Measurements from ENCODE around the gene LONP1.
"Not testable (repeated sequence)": the region's sequence is repeated elsewhere in the genome, so short reads cannot be mapped to it uniquely, and the experiment has no call there.

Gene LONP1

GRCh38 chr19:5719961-5720790 lies at the start of gene LONP1, which contains the start of gene CATSPERD:
TSS of gene LONP1 (minus strand) at chr19:5720146. CDS start at chr19:5720132, 14 bp downstream.
TSS of gene CATSPERD (plus strand) at chr19:5720637. CDS start at chr19:5720738, 101 bp downstream.
- DNase-seq: peak; percentile 98

DNA sequence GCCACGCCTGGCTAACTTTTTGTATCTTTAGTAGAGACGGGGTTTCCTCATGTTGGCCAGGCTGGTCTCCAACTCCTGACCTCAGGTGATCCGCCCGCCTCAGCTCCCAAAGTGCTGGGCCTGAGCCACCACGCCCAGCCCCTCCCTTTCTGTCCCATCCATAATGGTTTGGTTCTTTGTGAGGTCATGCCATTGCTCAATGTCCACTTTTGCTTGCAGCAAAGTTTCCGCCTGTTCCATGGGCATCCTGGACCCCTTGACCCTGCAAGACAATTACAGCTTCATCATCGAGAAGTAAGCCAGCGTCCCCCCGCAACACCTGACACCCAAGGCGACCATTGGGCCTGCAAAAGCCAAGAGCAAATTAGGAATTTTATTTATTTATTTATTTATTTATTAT lies 48.0 kb upstream of the LONP1 start:
- DNase-seq: no peak

DNA sequence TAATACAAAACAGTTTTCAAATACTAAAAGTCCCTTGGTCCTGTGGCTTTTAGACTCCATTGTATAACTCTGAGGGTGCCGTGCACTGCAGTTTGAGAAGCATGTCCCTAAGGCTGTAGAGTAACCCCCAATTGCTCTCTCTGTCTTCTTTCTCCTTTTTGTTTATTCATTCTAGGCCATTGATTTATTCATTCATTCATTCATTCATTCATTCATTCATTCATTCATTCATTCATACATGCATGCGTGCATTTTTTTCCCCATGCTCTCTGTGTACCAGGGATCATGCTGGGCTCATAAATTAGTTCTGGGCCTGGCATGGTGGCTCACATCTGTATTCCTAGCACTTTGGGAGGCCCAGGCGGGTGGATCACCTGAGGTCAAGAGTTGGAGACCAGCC lies 45.3 kb upstream of the LONP1 start:
- no peak for DNase-seq

DNA sequence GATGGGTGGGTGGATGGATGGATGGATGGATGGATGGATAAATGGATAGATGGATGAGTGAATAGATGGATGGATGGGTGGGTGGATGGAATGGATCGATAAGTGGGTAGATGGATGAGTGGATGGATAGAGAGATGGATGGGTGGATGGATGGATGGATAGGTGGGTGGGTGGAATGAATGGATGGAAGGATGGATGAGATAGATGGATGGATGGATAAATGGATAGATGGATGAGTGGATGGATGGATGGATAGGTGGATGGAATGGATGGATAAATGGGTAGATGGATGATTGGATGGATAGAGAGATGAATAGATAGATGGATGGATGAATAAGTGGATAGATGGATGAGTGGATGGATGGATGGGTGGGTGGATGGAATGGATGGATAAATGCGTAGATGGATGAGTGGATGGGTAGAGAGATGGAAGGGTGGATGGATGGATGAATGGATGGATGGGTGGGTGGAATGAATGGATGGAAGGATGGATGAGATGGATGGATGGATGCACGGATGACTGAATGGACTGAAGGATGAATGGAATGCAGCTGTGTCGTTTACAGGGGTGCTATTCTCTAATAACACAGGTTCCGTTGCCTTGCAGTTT lies 42.8 kb upstream of the LONP1 start:
- DNase-seq: no peak

GRCh38 chr19:5753743-5754142 lies 33.8 kb upstream of the LONP1 start:
- DNase-seq: no peak

GRCh38 chr19:5751709-5752108 lies 31.8 kb upstream of the LONP1 start:
- no peak for DNase-seq

- no peak for DNase-seq
Observed at GRCh38 chr19:5749505-5749904, 29.6 kb upstream of the LONP1 start.

GRCh38 chr19:5748920-5749319 lies 29.0 kb upstream of the LONP1 start:
- DNase-seq: not testable (repeated sequence)

GRCh38 chr19:5744999-5745398 lies 25.1 kb upstream of the LONP1 start:
- not testable (repeated sequence) for DNase-seq

DNA sequence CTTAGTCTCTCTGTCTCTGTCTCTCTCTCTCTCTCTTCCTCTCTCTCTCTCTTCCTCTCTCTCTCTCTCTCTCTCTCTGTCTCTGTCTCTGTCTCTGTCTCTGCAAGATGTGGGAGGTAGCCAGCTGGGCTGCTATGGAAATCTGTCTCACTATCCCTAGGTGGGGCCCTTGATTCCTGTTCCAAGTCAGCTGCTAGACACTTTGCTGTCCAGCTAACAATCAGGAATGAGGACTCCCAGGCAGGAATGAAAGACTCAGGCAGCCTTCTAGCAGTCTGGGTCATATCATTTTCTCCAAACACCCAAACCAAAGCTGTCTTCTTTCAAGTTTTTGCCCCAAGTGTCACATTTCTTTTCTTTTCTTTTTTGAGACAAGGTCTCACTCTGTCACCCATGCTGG lies 23.7 kb upstream of the LONP1 start:
- DNase-seq: no peak

- no peak for DNase-seq
Observed at GRCh38 chr19:5742051-5742450, 22.1 kb upstream of the LONP1 start.

DNA sequence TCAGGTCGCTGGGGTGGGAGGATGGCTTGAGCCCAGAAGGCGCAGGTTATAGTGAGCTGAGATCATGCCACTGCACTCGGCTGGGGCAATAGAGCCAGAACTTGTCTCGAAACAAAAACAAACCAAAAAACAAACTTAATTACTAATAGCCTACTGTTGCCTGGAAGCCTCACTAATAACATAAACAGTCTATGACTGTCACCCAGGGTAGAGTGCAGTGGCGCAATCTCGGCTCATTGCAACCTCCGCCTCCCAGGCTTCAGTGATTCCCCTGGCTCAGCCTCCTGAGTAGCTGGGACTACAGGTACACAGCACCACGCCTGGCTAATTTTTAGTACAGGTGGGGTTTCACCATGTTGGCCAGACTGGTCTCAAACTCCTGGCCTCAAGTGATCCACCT lies 18.5 kb upstream of the LONP1 start:
- DNase-seq: no peak

DNA sequence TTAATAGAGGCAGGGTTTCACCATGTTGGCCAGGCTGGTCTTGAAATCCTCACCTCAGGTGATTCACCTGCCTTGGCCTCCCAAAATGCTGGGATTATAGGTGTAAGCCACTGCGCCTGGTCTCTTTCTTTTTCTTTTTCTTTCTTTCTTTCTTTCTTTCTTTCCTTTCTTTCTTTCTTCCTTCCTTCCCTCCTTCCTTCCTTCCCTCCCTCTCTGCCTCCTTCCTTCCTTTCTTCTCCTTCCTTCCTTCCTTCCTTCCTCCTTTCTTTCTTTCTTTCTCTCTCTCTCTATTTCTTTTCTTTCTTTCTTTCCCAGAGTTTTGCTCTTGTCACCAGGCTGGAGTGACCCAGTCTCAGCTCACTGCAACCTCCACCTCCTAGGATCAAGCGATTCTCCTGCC lies 13.2 kb upstream of the LONP1 start:
- DNase-seq: not testable (repeated sequence)

GRCh38 chr19:5727453-5728050 lies 7.6 kb upstream of the LONP1 start:
- DNase-seq: no peak

DNA sequence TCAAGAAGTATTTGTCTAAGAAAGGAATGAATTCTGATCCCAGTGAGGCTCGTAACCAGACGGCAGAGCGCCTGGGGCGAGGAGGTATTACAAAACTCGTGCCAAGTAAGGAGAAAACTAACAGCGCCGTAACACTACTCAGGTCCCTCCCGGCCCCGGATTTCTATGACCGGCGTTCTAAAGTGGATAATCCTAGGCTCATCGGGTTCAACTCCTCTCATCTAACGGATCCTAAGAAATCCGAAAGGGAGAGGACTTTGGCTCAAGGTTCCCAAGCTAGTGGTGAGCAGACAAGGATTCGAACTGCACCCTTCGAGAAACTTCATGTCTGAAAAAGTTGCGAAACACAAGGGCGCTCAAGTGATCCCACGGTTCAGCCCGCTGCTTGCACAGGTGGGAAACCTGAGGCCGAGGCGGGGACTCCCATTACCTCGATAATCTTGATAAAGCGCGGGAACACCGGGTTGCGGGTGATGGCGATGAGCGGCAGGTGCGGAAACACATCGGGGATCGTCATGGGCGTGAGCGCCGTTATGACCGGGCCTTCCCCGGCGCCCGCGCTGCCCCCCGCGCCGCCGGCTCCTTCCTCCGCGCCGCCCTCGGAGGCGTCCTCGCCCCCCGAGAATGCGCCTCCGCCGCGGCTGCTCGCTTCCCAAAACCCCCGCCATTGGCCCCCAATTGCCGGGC lies 529 bp downstream of the LONP1 start:
- no peak for DNase-seq

DNA sequence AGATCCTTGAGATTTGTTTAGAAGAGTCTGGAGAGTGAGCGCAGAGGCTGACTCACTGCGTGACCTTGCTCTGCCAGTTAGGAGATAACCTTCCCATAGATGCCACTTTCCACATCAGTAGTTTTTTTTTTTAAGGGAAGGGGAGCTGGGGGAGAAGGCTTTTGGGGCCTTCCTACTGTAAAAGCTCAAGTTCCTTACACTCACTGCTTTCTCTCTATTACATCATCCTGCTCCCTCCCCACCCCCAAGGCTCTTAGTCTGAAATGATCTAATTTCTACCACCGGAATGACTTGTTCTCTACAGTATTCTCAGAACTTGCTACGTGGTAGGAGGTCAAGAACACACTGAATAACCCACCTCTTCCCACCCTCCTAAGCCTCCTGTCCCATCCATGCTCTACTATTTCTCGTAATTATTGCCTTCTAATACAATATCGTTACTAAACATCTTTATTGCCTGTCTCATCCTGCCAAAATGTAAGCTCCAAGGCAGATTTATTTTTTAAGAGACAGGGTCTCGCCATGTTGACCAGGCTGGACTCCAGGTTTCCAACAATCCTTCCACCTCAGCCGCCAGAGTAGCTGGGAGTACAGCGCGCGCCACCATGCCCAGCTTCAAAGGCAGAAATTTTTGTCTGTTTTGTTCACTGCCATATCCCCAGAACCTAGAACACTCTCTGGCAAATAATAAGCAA lies 1.2 kb downstream of the LONP1 start:
- DNase-seq: no peak

DNA sequence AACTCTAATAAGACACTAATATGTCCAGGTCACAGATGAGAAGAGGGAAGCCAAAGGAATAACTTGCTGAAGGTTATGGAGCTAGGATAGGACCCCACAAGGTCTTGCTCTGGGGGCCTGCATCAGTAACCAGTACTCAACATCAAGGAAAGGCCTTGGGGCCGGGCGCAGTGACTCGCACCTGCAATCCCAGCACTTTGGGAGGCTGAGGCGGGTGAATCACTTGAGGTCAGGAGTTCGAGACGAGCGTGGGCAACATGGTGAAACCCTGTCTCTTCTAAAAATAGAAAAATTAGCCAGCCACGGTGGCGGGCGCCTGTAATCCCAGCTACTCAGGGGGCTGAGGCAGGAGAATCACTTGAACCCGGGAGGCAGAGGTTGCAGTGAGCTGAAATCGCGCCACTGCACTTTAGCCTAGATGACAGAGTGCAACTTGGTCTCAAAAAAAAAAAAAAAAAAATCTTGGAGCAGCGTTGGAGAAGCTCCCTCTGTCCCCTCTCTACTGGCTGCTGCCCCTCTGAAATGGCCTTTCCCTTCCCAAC lies 1.8 kb downstream of the LONP1 start:
- no peak for DNase-seq

GRCh38 chr19:5717215-5717935 lies 2.6 kb downstream of the LONP1 start:
- DNase-seq: no peak

DNA sequence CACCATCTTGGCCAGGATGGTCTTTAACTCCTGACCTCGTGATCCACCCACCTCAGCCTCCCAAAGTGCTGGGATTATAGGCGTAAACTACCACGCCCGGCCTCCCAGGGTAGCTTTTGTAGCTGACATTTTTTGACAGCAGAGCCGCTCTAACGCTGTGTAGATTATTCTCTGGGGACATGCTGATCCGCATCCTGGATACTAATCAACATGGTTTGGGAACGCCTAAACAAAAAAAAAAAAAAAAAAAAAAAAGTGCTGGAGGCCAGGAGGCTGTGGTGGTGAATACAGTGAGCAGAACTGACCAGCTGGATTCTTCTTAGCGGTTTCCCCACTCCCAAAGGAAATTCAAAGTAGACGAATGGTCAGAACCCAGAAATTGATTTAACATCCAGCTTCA lies 5.1 kb downstream of the LONP1 start:
- DNase-seq: no peak

- DNase-seq: no peak
Observed at GRCh38 chr19:5713228-5713627, 6.7 kb downstream of the LONP1 start.

- no peak for DNase-seq
Observed at GRCh38 chr19:5711713-5712161, 8.2 kb downstream of the LONP1 start.

DNA sequence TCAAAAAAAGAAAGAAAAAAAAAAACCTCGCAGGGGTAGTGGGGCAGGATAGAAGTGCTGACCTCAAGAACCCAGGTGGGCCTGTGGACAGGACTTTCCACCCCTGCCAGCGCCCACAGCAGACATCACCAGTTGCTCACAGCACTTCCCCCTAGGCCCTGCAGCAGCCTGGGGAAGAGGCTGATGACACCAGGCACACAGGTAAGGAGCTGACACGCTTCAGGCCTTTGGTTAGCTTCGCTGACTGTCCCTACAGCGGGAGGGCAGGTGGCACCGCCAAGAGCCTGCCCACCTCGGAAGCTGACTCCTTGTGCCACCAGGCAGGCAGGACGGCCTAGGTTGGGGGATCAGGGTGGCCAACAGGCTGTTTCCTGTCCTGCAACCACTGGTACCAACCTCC lies 8.9 kb downstream of the LONP1 start:
- no peak for DNase-seq
